Ovary (tissue), 3 donors: ENCODE data around the gene FAAP20.
"Not testable (repeated sequence)": the region's sequence is repeated elsewhere in the genome, so short reads cannot be mapped to it uniquely, and the experiment has no call there.

ENCODE experiments used
- EP300 ChIP-seq: sonication (generic); formaldehyde crosslinking; IDR thresholded peaks from one replicate; pipeline ENCODE4 v1.6.1; 2017; ENCODE audit warnings: antibody characterized with exemption
- POLR2A ChIP-seq: fragments of 450-650 bp; IDR thresholded peaks from one replicate; pipeline ENCODE4 v1.6.1; 2017; ENCODE audit warnings: antibody characterized with exemption, mild to moderate bottlenecking, moderate library complexity
- TF ChIP-seq, protein P1 (sequence below), 3 donors: fragments of 450-650 bp in 2 of 3; fragments of 200-600 bp in 1 of 3; IDR thresholded peaks; one replicate each; pipeline versions ENCODE4 v1.5.1 to v1.8.0; 2016 to 2022; ENCODE audit warnings: antibody characterized with exemption in 3 of 3, mild to moderate bottlenecking in 1 of 3
- donor health status: DM: no; HTN: no; CAD: no.

DNA sequence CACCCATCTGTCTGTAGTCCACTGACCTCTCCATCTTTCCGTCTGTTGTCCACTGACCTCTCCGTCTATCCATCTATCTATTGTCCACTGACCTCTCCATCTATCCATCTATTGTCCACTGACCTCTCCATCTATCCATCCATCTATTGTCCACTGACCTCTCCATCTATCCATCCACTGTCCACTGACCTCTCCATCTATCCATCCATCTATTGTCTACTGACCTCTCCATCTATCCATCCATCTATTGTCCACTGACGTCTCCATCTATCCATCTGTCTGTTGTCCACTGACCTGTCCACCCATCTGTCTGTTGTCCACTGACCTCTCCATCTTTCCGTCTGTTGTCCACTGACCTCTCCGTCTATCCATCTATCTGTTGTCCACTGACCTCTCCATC is 46.7 kb downstream of the FAAP20 start:
- TF ChIP-seq, protein P1, sequence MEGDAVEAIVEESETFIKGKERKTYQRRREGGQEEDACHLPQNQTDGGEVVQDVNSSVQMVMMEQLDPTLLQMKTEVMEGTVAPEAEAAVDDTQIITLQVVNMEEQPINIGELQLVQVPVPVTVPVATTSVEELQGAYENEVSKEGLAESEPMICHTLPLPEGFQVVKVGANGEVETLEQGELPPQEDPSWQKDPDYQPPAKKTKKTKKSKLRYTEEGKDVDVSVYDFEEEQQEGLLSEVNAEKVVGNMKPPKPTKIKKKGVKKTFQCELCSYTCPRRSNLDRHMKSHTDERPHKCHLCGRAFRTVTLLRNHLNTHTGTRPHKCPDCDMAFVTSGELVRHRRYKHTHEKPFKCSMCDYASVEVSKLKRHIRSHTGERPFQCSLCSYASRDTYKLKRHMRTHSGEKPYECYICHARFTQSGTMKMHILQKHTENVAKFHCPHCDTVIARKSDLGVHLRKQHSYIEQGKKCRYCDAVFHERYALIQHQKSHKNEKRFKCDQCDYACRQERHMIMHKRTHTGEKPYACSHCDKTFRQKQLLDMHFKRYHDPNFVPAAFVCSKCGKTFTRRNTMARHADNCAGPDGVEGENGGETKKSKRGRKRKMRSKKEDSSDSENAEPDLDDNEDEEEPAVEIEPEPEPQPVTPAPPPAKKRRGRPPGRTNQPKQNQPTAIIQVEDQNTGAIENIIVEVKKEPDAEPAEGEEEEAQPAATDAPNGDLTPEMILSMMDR (IDR thresholded peaks at IDR 0.05): not testable (repeated sequence)
- TF ChIP-seq POLR2A, EP300: not testable (repeated sequence)
